Vagina (tissue), 2 donors: Measurements from ENCODE around the gene KRT4. TPM values are rescaled to one million over a fixed set of nuclear protein-coding genes. Genes with fewer than 3 reads are reported as not detected.

ENCODE experiments used
- DNase-seq, 2 donors: peaks; one replicate each; pipeline ENCODE4 v3.0.0-alpha.2; 2017; ENCODE audit errors: extremely low spot score in 2 of 2
- H3K27ac ChIP-seq: fragments of 200-600 bp; sonication (generic); one replicate; pipeline ENCODE4 v1.5.1; 2019
- H3K27me3 ChIP-seq: fragments of 200-600 bp; sonication (generic); one replicate; pipeline ENCODE4 v1.5.1; 2019
- H3K36me3 ChIP-seq, 2 donors: fragments of 200-600 bp; sonication (generic); one replicate each; pipeline ENCODE4 v1.5.1; 2017 to 2019
- H3K4me1 ChIP-seq: fragments of 200-600 bp; sonication (generic); one replicate; pipeline ENCODE4 v1.5.1; 2019
- H3K4me3 ChIP-seq, 2 donors: fragments of 200-600 bp; sonication (generic); 1 replicate in 1 of 2; 2 replicates in 1 of 2; pipeline ENCODE4 v1.5.1; 2016 to 2019
- H3K9me3 ChIP-seq: fragments of 200-600 bp; sonication (generic); one replicate; pipeline ENCODE4 v1.5.1; 2019
- CTCF ChIP-seq, 3 experiments: fragments of 450-650 bp in 2 of 3; fragments of 200-600 bp in 1 of 3; sonication (generic) in 1 of 3; IDR thresholded peaks; one replicate each; pipeline ENCODE4 v1.5.1; 2017 to 2019; ENCODE audit warnings: antibody characterized with exemption in 3 of 3, mild to moderate bottlenecking in 2 of 3, moderate library complexity in 2 of 3
- POLR2A ChIP-seq, 2 donors: fragments of 450-650 bp; IDR thresholded peaks; one replicate each; pipeline ENCODE4 v1.6.1; 2017; ENCODE audit warnings: antibody characterized with exemption in 2 of 2, mild to moderate bottlenecking in 2 of 2, moderate library complexity in 2 of 2
- POLR2AphosphoS5 ChIP-seq, 2 donors: sonication (generic); formaldehyde crosslinking; IDR thresholded peaks; one replicate each; pipeline ENCODE4 v1.9.0; 2017; ENCODE audit warnings: antibody characterized with exemption in 2 of 2, mild to moderate bottlenecking in 2 of 2, low read depth in 1 of 2; ENCODE audit not compliant: insufficient read depth in 1 of 2
- intact Hi-C: fragments of 100-400 bp; cut with DNase I; formaldehyde crosslinking; loops from one replicate; pipeline ENCODE4 v1.15.1; 2023
- total RNA-seq: library from RNA; depleted of rRNA; stranded (reverse); fragments of >200 nt; gene quantifications from one replicate; pipeline ENCODE4 v1.2.3, GENCODE V29; 2016

Gene KRT4
- total RNA-seq, 1 donor from 2014 or later, result 354 TPM

GRCh38 chr12:52782502-52782901 lies 31.4 kb downstream of the KRT4 start:
- Histone ChIP-seq H3K9me3 (no peaks in the 10 kb centered on the region), H3K4me1 (no peaks in the 10 kb centered on the region), H3K27me3 (no peaks in the 10 kb centered on the region), H3K36me3 (no peaks in the 10 kb centered on the region), H3K4me3 (no peak overlapping the region), H3K27ac (no peak overlapping the region)
- DNase-seq, result no peak
- TF ChIP-seq CTCF (IDR thresholded peaks at IDR 0.05) (no peak), POLR2AphosphoS5 (IDR thresholded peaks at IDR 0.05; ENCODE audit: insufficient read depth in 1 of 2, low read depth in 1 of 2) (no peak), POLR2A (IDR thresholded peaks at IDR 0.05) (no peak)
- intact Hi-C loops, result no loop called here

GRCh38 chr12:52781399-52782082 lies 32.4 kb downstream of the KRT4 start:
- intact Hi-C loops, result no loop called here
- Histone ChIP-seq H3K27me3 (no peaks in the 10 kb centered on the region), H3K4me3 (no peak overlapping the region), H3K36me3 (no peaks in the 10 kb centered on the region), H3K9me3 (no peaks in the 10 kb centered on the region), H3K27ac (no peak overlapping the region), H3K4me1 (no peaks in the 10 kb centered on the region)
- TF ChIP-seq CTCF (IDR thresholded peaks at IDR 0.05) (no peak), POLR2A (IDR thresholded peaks at IDR 0.05) (no peak), POLR2AphosphoS5 (IDR thresholded peaks at IDR 0.05; ENCODE audit: insufficient read depth in 1 of 2, low read depth in 1 of 2) (no peak)
- DNase-seq, result no peak

- intact Hi-C loops, result no loop called here
- H3K9me3 ChIP-seq, result no peaks in the 10 kb centered on the region
- DNase-seq, result no peak
- no peak overlapping the region for H3K4me3 ChIP-seq
- H3K27me3 ChIP-seq, result no peaks in the 10 kb centered on the region
- no peak for TF ChIP-seq POLR2AphosphoS5 (IDR thresholded peaks at IDR 0.05; ENCODE audit: insufficient read depth in 1 of 2, low read depth in 1 of 2)
- no peak for TF ChIP-seq CTCF (IDR thresholded peaks at IDR 0.05)
- TF ChIP-seq POLR2A (IDR thresholded peaks at IDR 0.05), result no peak
- no peaks in the 10 kb centered on the region for H3K36me3 ChIP-seq
- H3K4me1 ChIP-seq, result no peaks in the 10 kb centered on the region
- H3K27ac ChIP-seq, result no peak overlapping the region
These were observed 34.0 kb downstream of the KRT4 start for GRCh38 chr12:52779914-52780313.

- Histone ChIP-seq H3K27me3 (no peaks in the 10 kb centered on the region), H3K27ac (no peak overlapping the region), H3K36me3 (no peaks in the 10 kb centered on the region), H3K4me1 (no peaks in the 10 kb centered on the region), H3K4me3 (no peak overlapping the region), H3K9me3 (no peaks in the 10 kb centered on the region)
- TF ChIP-seq POLR2AphosphoS5 (IDR thresholded peaks at IDR 0.05; ENCODE audit: insufficient read depth in 1 of 2, low read depth in 1 of 2), result no peak
- TF ChIP-seq CTCF (IDR thresholded peaks at IDR 0.05), result no peak
- TF ChIP-seq POLR2A (IDR thresholded peaks at IDR 0.05), result no peak
- no peak for DNase-seq
- intact Hi-C loops, result no loop called here
These were observed 35.1 kb downstream of the KRT4 start for GRCh38 chr12:52778833-52779232.

- no peaks in the 10 kb centered on the region for H3K36me3 ChIP-seq
- DNase-seq, result no peak
- intact Hi-C loops, result no loop called here
- no peaks in the 10 kb centered on the region for H3K9me3 ChIP-seq
- no peak overlapping the region for H3K4me3 ChIP-seq
- no peak for TF ChIP-seq CTCF (IDR thresholded peaks at IDR 0.05)
- no peak for TF ChIP-seq POLR2A (IDR thresholded peaks at IDR 0.05)
- TF ChIP-seq POLR2AphosphoS5 (IDR thresholded peaks at IDR 0.05; ENCODE audit: insufficient read depth in 1 of 2, low read depth in 1 of 2), result no peak
- no peaks in the 10 kb centered on the region for H3K27me3 ChIP-seq
- no peak overlapping the region for H3K27ac ChIP-seq
- H3K4me1 ChIP-seq, result no peaks in the 10 kb centered on the region
These were observed 36.4 kb downstream of the KRT4 start for GRCh38 chr12:52777566-52777965.
